CD14-positive monocyte (primary cell): ENCODE results near the gene SEC24D. TPM values are rescaled to one million over a fixed set of nuclear protein-coding genes. Genes with fewer than 3 reads are reported as not detected.

Experiments
- DNase-seq, 3 donors: peaks; one replicate each; pipeline ENCODE4 v3.0.0-alpha.2; 2011 to 2022
- H2AFZ ChIP-seq: 2 replicates; pipeline ENCODE4 v1.6.0; 2012; ENCODE audit warnings: mild to moderate bottlenecking, low read depth, low read length, inconsistent platforms; ENCODE audit not compliant: insufficient read depth, poor library complexity, severe bottlenecking
- H3K27ac ChIP-seq, 2 donors: 1 replicate in 1 of 2; 2 replicates in 1 of 2; pipeline ENCODE4 v1.5.1; 2012 to 2013; ENCODE audit warnings: low read length in 2 of 2, control low read depth in 1 of 2, inconsistent platforms in 1 of 2, low read depth in 1 of 2, mild to moderate bottlenecking in 1 of 2
- H3K27me3 ChIP-seq, 2 donors: one replicate each; pipeline versions ENCODE4 v1.6.0 to v1.6.1; 2011 to 2013; ENCODE audit warnings: low read length in 2 of 2; ENCODE audit not compliant: control insufficient read depth in 2 of 2, insufficient read depth in 2 of 2
- H3K36me3 ChIP-seq, 2 donors: replicated peaks in 1 of 2; 1 replicate in 1 of 2; 2 replicates in 1 of 2; pipeline versions ENCODE4 v1.5.1 to v1.6.1; 2012 to 2013; ENCODE audit warnings: low read length in 2 of 2, control low read depth in 1 of 2, inconsistent platforms in 1 of 2, mild to moderate bottlenecking in 1 of 2; ENCODE audit not compliant: insufficient read depth in 2 of 2, control insufficient read depth in 1 of 2
- H3K4me1 ChIP-seq, 2 donors: 1 replicate in 1 of 2; 2 replicates in 1 of 2; pipeline versions ENCODE4 v1.5.1 to v1.6.1; 2012 to 2013; ENCODE audit warnings: low read length in 2 of 2, control low read depth in 1 of 2, inconsistent platforms in 1 of 2, mild to moderate bottlenecking in 1 of 2, moderate library complexity in 1 of 2; ENCODE audit not compliant: insufficient read depth in 2 of 2, control insufficient read depth in 1 of 2
- H3K4me2 ChIP-seq: replicated peaks from 2 replicates; pipeline ENCODE3; 2012; ENCODE audit warnings: low read length, moderate library complexity, mild to moderate bottlenecking; ENCODE audit not compliant: poor library complexity, severe bottlenecking; ENCODE audit errors: extremely low read depth
- H3K4me3 ChIP-seq, 3 experiments: fragments of 200-600 bp in 1 of 3; sonication (generic) in 1 of 3; replicated peaks in 1 of 3; 1 replicate in 2 of 3; 2 replicates in 1 of 3; pipeline ENCODE4 v1.5.1; 2011 to 2013; ENCODE audit warnings: low read length in 3 of 3, mild to moderate bottlenecking in 3 of 3, control low read depth in 2 of 3, low read depth in 2 of 3, inconsistent platforms in 1 of 3, moderate library complexity in 1 of 3
- H3K79me2 ChIP-seq: 2 replicates; pipeline ENCODE4 v1.6.0; 2012; ENCODE audit warnings: mild to moderate bottlenecking, control low read depth, inconsistent platforms, low read length, moderate library complexity; ENCODE audit not compliant: insufficient read depth
- H3K9ac ChIP-seq: 2 replicates; pipeline ENCODE4 v1.6.0; 2017; ENCODE audit warnings: low read length, mild to moderate bottlenecking; ENCODE audit not compliant: insufficient read depth, poor library complexity, severe bottlenecking
- H3K9me3 ChIP-seq, 2 donors: replicated peaks in 1 of 2; 1 replicate in 1 of 2; 2 replicates in 1 of 2; pipeline versions ENCODE4 v1.5.1 to v1.6.1; 2012 to 2013; ENCODE audit warnings: low read length in 2 of 2, control low read depth in 1 of 2; ENCODE audit not compliant: control insufficient read depth in 1 of 2, insufficient read depth in 1 of 2
- H4K20me1 ChIP-seq: 2 replicates; pipeline ENCODE4 v1.6.0; 2012; ENCODE audit warnings: mild to moderate bottlenecking, low read length, control low read depth, moderate library complexity; ENCODE audit not compliant: insufficient read depth
- H3K27ac Mint-ChIP-seq, 7 donors: one replicate each; pipeline ENCODE4 v1.8.0; 2020; ENCODE audit warnings: mild to moderate bottlenecking in 7 of 7, mixed read lengths in 7 of 7, moderate library complexity in 6 of 7, inconsistent platforms in 2 of 7
- H3K27me3 Mint-ChIP-seq, 3 donors: one replicate each; pipeline ENCODE4 v1.8.0; 2021 to 2022; ENCODE audit warnings: low read depth in 3 of 3, mild to moderate bottlenecking in 3 of 3, mixed read lengths in 3 of 3, moderate library complexity in 3 of 3, inconsistent platforms in 1 of 3
- H3K36me3 Mint-ChIP-seq, 2 donors: one replicate each; pipeline ENCODE4 v1.8.0; 2020; ENCODE audit warnings: mixed read lengths in 2 of 2, inconsistent platforms in 1 of 2, mild to moderate bottlenecking in 1 of 2
- H3K4me1 Mint-ChIP-seq: one replicate; pipeline ENCODE4 v1.8.0; 2020; ENCODE audit warnings: mild to moderate bottlenecking, mixed read lengths
- H3K4me3 Mint-ChIP-seq, 2 donors: one replicate each; pipeline ENCODE4 v1.8.0; 2020; ENCODE audit warnings: mild to moderate bottlenecking in 2 of 2, mixed read lengths in 2 of 2, moderate library complexity in 1 of 2
- H3K9me3 Mint-ChIP-seq, 7 donors: one replicate each; pipeline ENCODE4 v1.8.0; 2020 to 2022; ENCODE audit warnings: mixed read lengths in 7 of 7, mild to moderate bottlenecking in 6 of 7, moderate library complexity in 6 of 7, inconsistent platforms in 2 of 7
- WGBS: methylation state at CpG from one replicate; pipeline ENCODE4 v1.1.5; 2013; ENCODE audit warnings: missing lambda C conversion rate; ENCODE audit not compliant: insufficient coverage; 5-methylcytosine and 5-hydroxymethylcytosine counted together
- intact Hi-C, 2 donors: fragments of 100-400 bp; cut with micrococcal nuclease; formaldehyde crosslinking; loops; one replicate each; pipeline versions ENCODE4 v1.15.0 to v1.15.1; 2023
- polyA plus RNA-seq, 3 donors: library from polyadenylated mRNA; depleted of rRNA in 1 of 3; unstranded in 2 of 3; stranded (reverse) in 1 of 3; fragments of 300-500 nt in 2 of 3; fragments of >200 nt in 1 of 3; fragmentation: Illumina TruSeq in 2 of 3; gene quantifications; 1 replicate in 2 of 3; 2 replicates in 1 of 3; pipeline ENCODE4 v1.2.3, GENCODE V29; 2012 to 2021
- TF ChIP-seq, protein P1 (sequence below): fragments of 200-600 bp; IDR thresholded peaks from one replicate; pipeline ENCODE4 v1.8.0; 2022; ENCODE audit warnings: antibody characterized with exemption, mild to moderate bottlenecking

Gene SEC24D
- polyA plus RNA-seq, 3 donors: 16.8 to 31.3 (median 22.6) TPM

- H3K9ac ChIP-seq: no peak overlapping the region
- H3K36me3 ChIP-seq: peaks cover 58 to 93% of the 10 kb centered on the region in 2 donors
- H3K79me2 ChIP-seq: no peaks in the 10 kb centered on the region
- Mint-ChIP-seq H3K4me1 (peaks cover 6% of the 10 kb centered on the region), H3K4me3 (no peak overlapping the region), H3K27ac (no peak overlapping the region), H3K27me3 (no peaks in the 10 kb centered on the region), H3K9me3 (no peaks in the 10 kb centered on the region), H3K36me3 (peaks cover 72 to 74% of the 10 kb centered on the region in 2 donors)
- no peak overlapping the region for H3K4me2 ChIP-seq
- H3K4me3 ChIP-seq: no peak overlapping the region
- intact Hi-C loops: no loop called here
- 86% methylated on average over 1 of the region's 5 CpGs for WGBS
- no peaks in the 10 kb centered on the region for H3K27me3 ChIP-seq
- H3K27ac ChIP-seq: no peak overlapping the region
- H4K20me1 ChIP-seq: no peaks in the 10 kb centered on the region
- H3K4me1 ChIP-seq: no peaks in the 10 kb centered on the region
- TF ChIP-seq, protein P1, sequence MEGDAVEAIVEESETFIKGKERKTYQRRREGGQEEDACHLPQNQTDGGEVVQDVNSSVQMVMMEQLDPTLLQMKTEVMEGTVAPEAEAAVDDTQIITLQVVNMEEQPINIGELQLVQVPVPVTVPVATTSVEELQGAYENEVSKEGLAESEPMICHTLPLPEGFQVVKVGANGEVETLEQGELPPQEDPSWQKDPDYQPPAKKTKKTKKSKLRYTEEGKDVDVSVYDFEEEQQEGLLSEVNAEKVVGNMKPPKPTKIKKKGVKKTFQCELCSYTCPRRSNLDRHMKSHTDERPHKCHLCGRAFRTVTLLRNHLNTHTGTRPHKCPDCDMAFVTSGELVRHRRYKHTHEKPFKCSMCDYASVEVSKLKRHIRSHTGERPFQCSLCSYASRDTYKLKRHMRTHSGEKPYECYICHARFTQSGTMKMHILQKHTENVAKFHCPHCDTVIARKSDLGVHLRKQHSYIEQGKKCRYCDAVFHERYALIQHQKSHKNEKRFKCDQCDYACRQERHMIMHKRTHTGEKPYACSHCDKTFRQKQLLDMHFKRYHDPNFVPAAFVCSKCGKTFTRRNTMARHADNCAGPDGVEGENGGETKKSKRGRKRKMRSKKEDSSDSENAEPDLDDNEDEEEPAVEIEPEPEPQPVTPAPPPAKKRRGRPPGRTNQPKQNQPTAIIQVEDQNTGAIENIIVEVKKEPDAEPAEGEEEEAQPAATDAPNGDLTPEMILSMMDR: no peak
- no peaks in the 10 kb centered on the region for H3K9me3 ChIP-seq
- DNase-seq: no peak
- no peak overlapping the region for H2AFZ ChIP-seq
Observed at GRCh38 chr4:118762155-118762554, 73.8 kb downstream of the SEC24D start.

DNA sequence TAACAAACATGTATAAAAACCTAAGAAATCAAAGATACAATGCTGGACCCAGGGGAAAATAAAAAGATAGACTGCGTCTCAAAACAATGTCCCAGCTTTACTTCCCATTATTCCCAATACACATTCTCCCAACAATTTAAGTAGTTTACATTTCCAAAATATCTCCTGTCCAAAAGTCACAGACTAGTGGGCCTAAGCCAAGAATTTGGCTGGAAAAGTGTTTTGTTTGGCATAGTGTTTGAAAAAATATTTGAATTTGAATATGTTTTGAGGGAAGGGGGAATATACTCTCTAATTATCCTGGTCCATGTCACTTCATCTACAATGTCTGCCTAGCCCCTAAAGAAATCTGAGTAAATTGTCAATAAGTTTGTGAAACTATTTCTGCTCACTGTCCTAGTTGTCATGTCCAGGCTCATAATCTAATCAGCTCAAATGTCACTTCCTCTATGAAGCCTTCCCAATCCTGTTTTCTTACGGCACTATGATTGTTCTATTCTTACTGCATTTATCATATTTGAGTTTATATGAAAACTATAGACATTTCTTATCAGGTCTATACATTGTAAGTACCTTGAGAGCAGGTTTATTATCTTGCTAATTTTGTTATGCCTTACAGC lies 74.4 kb downstream of the SEC24D start:
- Mint-ChIP-seq H3K36me3 (peaks cover 70 to 74% of the 10 kb centered on the region in 2 donors), H3K27ac (peak overlapping the region in 1 of 7 donors; percentile 9), H3K27me3 (no peaks in the 10 kb centered on the region), H3K4me1 (peaks cover 6% of the 10 kb centered on the region), H3K4me3 (no peak overlapping the region), H3K9me3 (no peaks in the 10 kb centered on the region)
- H3K4me1 ChIP-seq: no peaks in the 10 kb centered on the region
- H3K4me3 ChIP-seq: no peak overlapping the region
- H2AFZ ChIP-seq: no peak overlapping the region
- no peaks in the 10 kb centered on the region for H3K27me3 ChIP-seq
- peaks cover 58 to 93% of the 10 kb centered on the region in 2 donors for H3K36me3 ChIP-seq
- no peak overlapping the region for H3K27ac ChIP-seq
- no peak overlapping the region for H3K9ac ChIP-seq
- intact Hi-C loops: no loop called here
- no peaks in the 10 kb centered on the region for H3K79me2 ChIP-seq
- H4K20me1 ChIP-seq: no peaks in the 10 kb centered on the region
- WGBS: 100% methylated on average over 1 of the region's 2 CpGs
- H3K4me2 ChIP-seq: no peak overlapping the region
- TF ChIP-seq, protein P1: no peak
- DNase-seq: no peak
- no peaks in the 10 kb centered on the region for H3K9me3 ChIP-seq
